Keratinocyte (primary cell): ENCODE data around the gene RFPL4AL1. TPM values are rescaled to one million over a fixed set of nuclear protein-coding genes. Genes with fewer than 3 reads are reported as not detected.

Experiments
- DNase-seq: peaks from one replicate; pipeline ENCODE4 v3.0.0-alpha.2; 2011; ENCODE audit warnings: low read depth, missing footprints, low spot score
- FAIRE-seq: peaks from 2 replicates; lab custom pipeline; 2011; peaks lifted over from hg19 to GRCh38; lab: Jason Lieb, UNC
- H2AFZ ChIP-seq: 2 replicates; pipeline ENCODE4 v1.6.0; 2012; ENCODE audit warnings: low read length, control low read depth, inconsistent platforms; ENCODE audit not compliant: control insufficient read depth
- H3K27ac ChIP-seq: 2 replicates; pipeline ENCODE4 v1.5.1; 2011; ENCODE audit warnings: low read length; ENCODE audit not compliant: control insufficient read depth, insufficient read depth
- H3K27me3 ChIP-seq: 3 replicates; pipeline ENCODE4 v1.6.0; 2011; ENCODE audit warnings: low read length; ENCODE audit not compliant: control insufficient read depth, insufficient read depth; ENCODE audit errors: extremely low read depth
- H3K36me3 ChIP-seq, 2 experiments: 2 replicates in 1 of 2; 3 replicates in 1 of 2; pipeline ENCODE4 v1.5.1; 2011; ENCODE audit warnings: low read length in 2 of 2, mild to moderate bottlenecking in 1 of 2; ENCODE audit not compliant: control insufficient read depth in 2 of 2, insufficient read depth in 2 of 2; ENCODE audit errors: extremely low read depth in 1 of 2
- H3K4me1 ChIP-seq: 3 replicates; pipeline ENCODE4 v1.5.1; 2011; ENCODE audit warnings: low read length; ENCODE audit not compliant: control insufficient read depth, insufficient read depth; ENCODE audit errors: extremely low read depth
- H3K4me2 ChIP-seq: 3 replicates; pipeline ENCODE4 v1.6.0; 2011; ENCODE audit warnings: low read depth, low read length; ENCODE audit not compliant: control insufficient read depth, insufficient read depth; ENCODE audit errors: extremely low read depth
- H3K4me3 ChIP-seq, 3 experiments: fragments of 200-600 bp in 1 of 3; sonication (generic) in 1 of 3; 2 replicates in 2 of 3; 3 replicates in 1 of 3; pipeline ENCODE4 v1.5.1; 2011 to 2016; ENCODE audit warnings: low read length in 3 of 3, mild to moderate bottlenecking in 3 of 3, control low read depth in 2 of 3, inconsistent platforms in 1 of 3, low read depth in 1 of 3, mixed read lengths in 1 of 3, mixed run types in 1 of 3, moderate library complexity in 1 of 3; ENCODE audit not compliant: control insufficient read depth in 2 of 3, insufficient read depth in 2 of 3; ENCODE audit errors: extremely low read depth in 1 of 3
- H3K79me2 ChIP-seq: 2 replicates; pipeline ENCODE4 v1.6.0; 2012; ENCODE audit warnings: low read length; ENCODE audit not compliant: control insufficient read depth, insufficient read depth
- H3K9ac ChIP-seq: 3 replicates; pipeline ENCODE4 v1.6.0; 2011; ENCODE audit warnings: low read length; ENCODE audit not compliant: control insufficient read depth, insufficient read depth; ENCODE audit errors: extremely low read depth
- H3K9me1 ChIP-seq: 3 replicates; pipeline ENCODE4 v1.6.0; 2011; ENCODE audit warnings: low read length; ENCODE audit not compliant: control insufficient read depth, insufficient read depth; ENCODE audit errors: extremely low read depth
- H3K9me3 ChIP-seq: 2 replicates; pipeline ENCODE4 v1.5.1; 2012; ENCODE audit warnings: low read depth, low read length; ENCODE audit not compliant: control insufficient read depth
- H4K20me1 ChIP-seq: 3 replicates; pipeline ENCODE4 v1.6.0; 2011; ENCODE audit warnings: low read length; ENCODE audit not compliant: control insufficient read depth, insufficient read depth; ENCODE audit errors: extremely low read depth
- EZH2 ChIP-seq: IDR thresholded peaks from one replicate; pipeline ENCODE4 v1.6.1; 2012; ENCODE audit warnings: inconsistent platforms, mild to moderate bottlenecking, low read length, moderate library complexity
- dilution Hi-C: fragments of 300-500 bp; cut with MboI; formaldehyde crosslinking; loops from one replicate; pipeline ENCODE4 v1.7.0; 2020; ENCODE audit warnings: low sequenced_read_pairs; ENCODE audit not compliant: extremely low pct_ligation_motif_present
- polyA plus RNA-seq, 5 experiments: library from polyadenylated mRNA; depleted of rRNA in 3 of 5; stranded (reverse) in 3 of 5; stranded (forward) in 1 of 5; unstranded in 1 of 5; fragments of >200 nt; gene quantifications; 1 replicate in 1 of 5; 2 replicates in 3 of 5; 3 replicates in 1 of 5; pipeline versions ENCODE4 v1.2.1 to v1.2.3, GENCODE V29; 2011 to 2012; ENCODE audit warnings: missing spikeins in 2 of 5, low read depth in 1 of 5, low replicate concordance in 1 of 5
- TF ChIP-seq, protein P1 (sequence below), 3 experiments: IDR thresholded peaks in 1 of 3; conservative IDR thresholded peaks in 1 of 3; optimal IDR thresholded peaks in 1 of 3; 2 replicates in 2 of 3; 3 replicates in 1 of 3; pipeline versions ENCODE3 to v1.5.1; 2011; ENCODE audit warnings: low read length in 3 of 3, mild to moderate bottlenecking in 3 of 3, moderate library complexity in 2 of 3, control low read depth in 1 of 3, inconsistent platforms in 1 of 3; ENCODE audit not compliant: insufficient read depth in 2 of 3; ENCODE audit errors: extremely low read depth in 1 of 3

The RFPL4AL1 gene
- polyA plus RNA-seq, 1 donor (not counting 4 experiments of a cell fraction or from before 2014, with no cell fraction given): not detected

DNA sequence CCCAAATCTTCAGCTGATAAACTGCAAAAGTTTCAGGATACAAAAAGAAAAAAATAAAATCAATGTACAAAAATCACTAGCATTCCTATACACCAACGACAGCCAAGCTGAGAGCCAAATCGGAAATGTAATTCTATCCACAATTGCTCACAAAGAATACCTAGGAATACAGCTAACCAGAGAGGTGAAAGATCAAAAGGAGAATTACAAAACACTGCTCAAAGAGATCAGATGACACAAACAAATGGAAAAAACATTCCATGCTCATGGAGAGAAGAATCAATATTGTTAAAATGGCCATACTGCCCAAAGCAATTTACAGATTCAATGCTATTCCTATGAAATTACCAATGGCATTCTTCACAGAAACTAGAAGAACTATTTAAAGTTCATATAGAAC lies 33.4 kb downstream of the RFPL4AL1 start:
- H3K4me3 ChIP-seq: no peak overlapping the region
- H3K9me3 ChIP-seq: peaks cover 4% of the 10 kb centered on the region
- no peak overlapping the region for H3K4me2 ChIP-seq
- H4K20me1 ChIP-seq: no peaks in the 10 kb centered on the region
- no peaks in the 10 kb centered on the region for H3K27me3 ChIP-seq
- H3K36me3 ChIP-seq: no peaks in the 10 kb centered on the region
- dilution Hi-C loops: no loop called here
- H3K9me1 ChIP-seq: no peaks in the 10 kb centered on the region
- DNase-seq: no peak
- TF ChIP-seq, protein P1, sequence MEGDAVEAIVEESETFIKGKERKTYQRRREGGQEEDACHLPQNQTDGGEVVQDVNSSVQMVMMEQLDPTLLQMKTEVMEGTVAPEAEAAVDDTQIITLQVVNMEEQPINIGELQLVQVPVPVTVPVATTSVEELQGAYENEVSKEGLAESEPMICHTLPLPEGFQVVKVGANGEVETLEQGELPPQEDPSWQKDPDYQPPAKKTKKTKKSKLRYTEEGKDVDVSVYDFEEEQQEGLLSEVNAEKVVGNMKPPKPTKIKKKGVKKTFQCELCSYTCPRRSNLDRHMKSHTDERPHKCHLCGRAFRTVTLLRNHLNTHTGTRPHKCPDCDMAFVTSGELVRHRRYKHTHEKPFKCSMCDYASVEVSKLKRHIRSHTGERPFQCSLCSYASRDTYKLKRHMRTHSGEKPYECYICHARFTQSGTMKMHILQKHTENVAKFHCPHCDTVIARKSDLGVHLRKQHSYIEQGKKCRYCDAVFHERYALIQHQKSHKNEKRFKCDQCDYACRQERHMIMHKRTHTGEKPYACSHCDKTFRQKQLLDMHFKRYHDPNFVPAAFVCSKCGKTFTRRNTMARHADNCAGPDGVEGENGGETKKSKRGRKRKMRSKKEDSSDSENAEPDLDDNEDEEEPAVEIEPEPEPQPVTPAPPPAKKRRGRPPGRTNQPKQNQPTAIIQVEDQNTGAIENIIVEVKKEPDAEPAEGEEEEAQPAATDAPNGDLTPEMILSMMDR (optimal IDR thresholded peaks at IDR 0.05 in 1 of 3, IDR thresholded peaks at IDR 0.05 in 1 of 3, conservative IDR thresholded peaks at IDR 0.05 in 1 of 3; ENCODE audit: extremely low read depth in 1 of 3, insufficient read depth in 2 of 3, low read length in 3 of 3): no peak
- TF ChIP-seq EZH2: no peak
- no peaks in the 10 kb centered on the region for H3K79me2 ChIP-seq
- no peak overlapping the region for H3K27ac ChIP-seq
- H3K9ac ChIP-seq: no peak overlapping the region
- H3K4me1 ChIP-seq: no peaks in the 10 kb centered on the region
- FAIRE-seq: no peak
- H2AFZ ChIP-seq: no peak overlapping the region

DNA sequence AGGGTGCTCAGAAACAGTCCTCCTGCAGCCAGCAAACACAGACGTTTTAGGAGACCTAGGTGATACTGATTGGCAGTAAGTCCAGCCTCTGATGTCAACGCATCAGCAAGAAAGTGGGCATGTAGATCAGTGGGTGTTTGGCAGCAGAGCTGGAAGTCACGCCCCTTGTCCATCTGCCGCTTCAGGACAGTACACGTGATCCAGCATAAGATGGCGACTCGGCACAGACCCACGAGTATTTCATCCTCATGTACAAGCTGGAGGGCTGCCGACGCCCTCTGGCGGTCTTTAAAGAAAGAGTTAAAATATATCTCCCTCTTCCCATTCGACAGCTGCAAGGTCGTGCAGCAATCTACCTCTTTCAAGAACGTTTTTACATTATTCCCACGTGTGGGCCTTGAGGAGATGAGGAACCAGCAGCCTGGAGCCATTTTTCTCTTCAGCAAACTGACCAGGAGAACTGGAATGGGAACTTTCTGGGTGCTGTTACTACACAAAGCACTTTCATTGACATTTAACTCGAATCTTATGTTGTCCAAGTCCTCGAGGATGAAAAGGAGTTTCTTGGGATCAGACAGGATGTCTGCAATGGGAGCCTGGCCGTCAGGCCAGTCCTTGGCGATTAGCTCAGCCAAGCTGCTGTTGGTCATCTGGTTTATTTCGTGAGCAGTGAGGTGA lies 40.6 kb downstream of the RFPL4AL1 start:
- H3K4me2 ChIP-seq: no peak overlapping the region
- FAIRE-seq: no peak
- TF ChIP-seq, protein P1 (optimal IDR thresholded peaks at IDR 0.05 in 1 of 3, IDR thresholded peaks at IDR 0.05 in 1 of 3, conservative IDR thresholded peaks at IDR 0.05 in 1 of 3; ENCODE audit: extremely low read depth in 1 of 3, insufficient read depth in 2 of 3, low read length in 3 of 3): no peak
- no peak for TF ChIP-seq EZH2

More for the DNA sequence above, 40.6 kb downstream of the RFPL4AL1 start:
- H3K4me1 ChIP-seq: no peaks in the 10 kb centered on the region
- H3K27me3 ChIP-seq: no peaks in the 10 kb centered on the region
- no peaks in the 10 kb centered on the region for H3K9me1 ChIP-seq
- H2AFZ ChIP-seq: no peak overlapping the region
- H3K9me3 ChIP-seq: peaks cover 4% of the 10 kb centered on the region
- no peaks in the 10 kb centered on the region for H3K79me2 ChIP-seq
- no peak overlapping the region for H3K4me3 ChIP-seq
- no peak for DNase-seq
- H3K9ac ChIP-seq: no peak overlapping the region
- no peak overlapping the region for H3K27ac ChIP-seq
- no peaks in the 10 kb centered on the region for H4K20me1 ChIP-seq
- no peaks in the 10 kb centered on the region for H3K36me3 ChIP-seq
- dilution Hi-C loops: no loop called here
